Stimulated activated CD8-positive, alpha-beta memory T cell treated with anti-CD3 and anti-CD28 coated beads, Interleukin-2, amount 100 ng/mL, for 48 hours (primary cell): ENCODE measurements around the gene SPINK5.

Experiments
- DNase-seq, 2 donors: peaks; one replicate each; pipeline ENCODE4 v3.0.0-alpha.2; 2020; ENCODE audit warnings: low read depth in 2 of 2

Gene SPINK5

DNA sequence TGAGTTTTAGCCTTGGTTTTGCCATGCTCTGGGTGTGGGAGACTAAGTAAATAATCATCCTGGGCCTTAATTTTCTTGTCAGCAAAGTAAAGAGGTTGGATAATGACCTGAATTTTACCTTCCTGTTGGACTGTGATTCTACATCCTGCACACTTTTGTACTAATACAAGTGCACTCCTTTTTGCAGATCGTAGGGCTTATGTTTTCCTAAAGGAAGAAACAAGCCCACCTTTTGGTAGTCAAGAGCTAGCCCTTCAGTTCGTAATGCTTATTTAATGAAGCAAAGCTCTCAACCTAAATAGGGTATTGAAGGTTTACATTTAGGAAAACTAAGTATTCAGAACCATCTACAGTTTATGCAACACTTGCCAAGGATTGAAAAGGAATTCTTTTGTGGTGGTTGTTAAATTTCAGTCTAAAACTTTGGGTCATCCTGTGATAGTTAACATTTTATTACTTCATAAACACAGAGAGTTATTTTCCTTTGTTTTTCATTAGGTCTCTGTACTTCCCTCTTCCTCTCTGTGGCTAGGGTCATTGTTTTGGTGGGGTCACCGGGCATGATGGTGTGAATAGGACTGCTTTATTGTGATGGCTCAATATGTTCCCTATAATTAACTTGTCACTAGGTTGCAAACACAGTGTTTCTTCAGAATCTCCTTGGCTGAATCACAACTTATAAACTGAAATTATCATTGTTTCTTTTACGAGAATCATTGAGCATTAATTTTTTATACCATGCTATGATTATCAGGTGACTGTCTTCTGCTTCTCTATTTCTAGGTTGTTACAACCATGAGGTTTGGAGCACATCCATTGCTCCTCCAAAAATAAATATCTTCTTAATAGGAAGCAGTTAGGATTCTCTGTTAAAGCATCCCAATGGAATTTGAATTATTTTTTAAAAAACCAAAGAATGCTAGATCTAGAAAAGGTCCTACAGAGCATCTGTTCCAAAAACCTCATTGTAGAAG is 28.5 kb downstream of the SPINK5 start:
- no peak for DNase-seq

DNA sequence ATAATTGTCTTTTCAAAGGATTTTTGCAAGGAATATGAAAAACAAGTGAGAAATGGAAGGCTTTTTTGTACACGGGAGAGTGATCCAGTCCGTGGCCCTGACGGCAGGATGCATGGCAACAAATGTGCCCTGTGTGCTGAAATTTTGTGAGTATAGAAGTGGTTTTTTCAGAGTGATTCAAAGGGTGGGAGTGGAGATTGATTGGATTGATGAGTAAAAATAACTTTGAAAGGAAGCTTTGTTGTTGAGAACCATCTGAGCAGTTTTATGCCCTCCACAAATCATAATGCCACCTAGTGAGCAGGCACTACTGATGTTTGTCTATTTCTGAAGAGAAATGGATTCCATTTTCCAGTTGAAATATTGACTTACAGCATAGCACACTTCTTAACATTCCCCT is 30.6 kb downstream of the SPINK5 start:
- no peak for DNase-seq

DNA sequence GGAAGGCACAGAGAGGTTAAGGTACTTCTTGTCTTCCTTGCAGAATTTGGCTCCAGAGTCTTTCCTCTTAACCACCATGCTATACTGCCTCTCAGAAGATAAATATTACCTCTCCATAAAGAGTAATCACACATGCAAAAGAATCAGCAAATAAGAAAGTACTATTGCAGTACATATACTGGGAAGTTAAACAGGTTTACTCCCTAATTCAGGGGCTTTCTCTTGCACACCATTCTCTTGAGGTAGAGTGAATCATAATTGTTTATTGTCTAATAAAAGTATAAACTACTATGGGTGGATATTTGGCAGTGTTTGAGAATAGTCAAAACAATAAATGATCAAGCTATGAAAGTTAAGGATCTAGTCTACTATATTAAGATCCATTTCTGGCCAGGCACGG is 40.4 kb downstream of the SPINK5 start:
- DNase-seq = no peak

DNA sequence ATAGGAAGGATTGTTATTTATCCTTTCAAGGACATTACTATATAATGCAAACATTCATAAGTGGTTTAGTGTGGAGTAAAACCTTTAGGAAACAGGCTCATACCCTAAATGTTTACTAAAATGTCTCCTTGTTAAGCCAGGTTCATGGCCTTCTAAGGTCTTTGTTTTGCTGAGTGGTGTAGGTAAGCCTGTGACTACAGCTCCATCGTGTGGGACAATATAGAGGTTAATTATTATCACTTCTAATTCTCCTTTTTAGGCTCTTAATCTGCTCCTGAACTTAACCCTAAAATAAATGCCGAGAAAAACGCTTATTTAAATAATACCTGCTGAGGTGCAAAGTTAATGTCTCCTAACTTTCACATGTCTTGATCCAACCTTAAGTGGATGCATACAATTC is 43.8 kb downstream of the SPINK5 start:
- DNase-seq = no peak

DNA sequence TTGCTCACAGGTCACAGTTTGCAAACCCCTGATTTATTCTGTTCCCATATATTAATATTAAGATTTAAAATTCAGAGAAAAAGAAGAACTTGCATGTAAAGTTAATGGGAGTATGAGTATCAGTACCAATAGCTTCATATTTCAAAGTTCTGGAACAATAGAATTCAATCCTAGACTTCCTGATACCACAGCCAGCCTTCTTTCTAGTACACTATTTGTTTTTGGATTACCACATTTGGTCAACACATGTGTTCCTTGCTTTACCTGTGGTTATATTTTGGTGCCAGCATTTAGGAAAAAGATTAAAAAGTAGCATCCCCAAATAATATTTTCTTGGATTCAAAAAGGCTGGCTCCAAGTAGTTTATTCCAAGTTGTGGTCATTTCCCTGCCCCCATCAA is 49.5 kb downstream of the SPINK5 start:
- no peak for DNase-seq

DNA sequence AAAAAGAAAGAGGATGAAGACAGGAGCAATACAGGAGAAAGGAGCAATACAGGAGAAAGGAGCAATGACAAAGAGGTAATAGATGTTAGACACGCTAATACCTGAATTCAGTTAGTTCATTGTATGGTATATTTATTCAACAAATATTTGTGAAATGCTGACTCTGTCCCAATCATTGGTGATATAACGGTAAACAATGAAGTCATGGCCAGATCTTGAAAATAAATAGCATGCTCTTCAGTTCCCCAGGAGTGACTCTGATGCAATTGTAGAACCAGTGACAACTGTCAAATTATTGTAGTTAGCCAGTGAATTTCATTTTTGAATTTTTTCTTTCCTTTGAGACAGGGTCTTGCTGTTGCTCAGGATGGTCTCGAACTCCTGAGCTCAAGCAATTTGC is 56.5 kb downstream of the SPINK5 start:
- DNase-seq = no peak

DNA sequence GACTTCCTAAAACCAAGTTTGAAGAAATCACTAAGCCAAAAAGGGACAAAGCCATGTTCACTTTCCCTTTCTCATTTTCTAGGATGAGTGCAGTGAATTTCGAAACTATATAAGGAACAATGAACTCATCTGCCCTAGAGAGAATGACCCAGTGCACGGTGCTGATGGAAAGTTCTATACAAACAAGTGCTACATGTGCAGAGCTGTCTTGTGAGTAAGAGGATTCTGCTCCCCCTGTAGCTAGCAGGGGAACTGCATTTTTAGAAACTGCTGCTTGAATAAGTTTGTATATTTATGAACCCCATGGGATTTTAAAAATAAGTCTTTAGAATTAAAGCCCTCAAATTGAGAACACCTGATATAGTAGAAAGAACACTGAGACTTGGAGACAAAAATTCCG is 61.9 kb downstream of the SPINK5 start:
- DNase-seq = no peak

DNA sequence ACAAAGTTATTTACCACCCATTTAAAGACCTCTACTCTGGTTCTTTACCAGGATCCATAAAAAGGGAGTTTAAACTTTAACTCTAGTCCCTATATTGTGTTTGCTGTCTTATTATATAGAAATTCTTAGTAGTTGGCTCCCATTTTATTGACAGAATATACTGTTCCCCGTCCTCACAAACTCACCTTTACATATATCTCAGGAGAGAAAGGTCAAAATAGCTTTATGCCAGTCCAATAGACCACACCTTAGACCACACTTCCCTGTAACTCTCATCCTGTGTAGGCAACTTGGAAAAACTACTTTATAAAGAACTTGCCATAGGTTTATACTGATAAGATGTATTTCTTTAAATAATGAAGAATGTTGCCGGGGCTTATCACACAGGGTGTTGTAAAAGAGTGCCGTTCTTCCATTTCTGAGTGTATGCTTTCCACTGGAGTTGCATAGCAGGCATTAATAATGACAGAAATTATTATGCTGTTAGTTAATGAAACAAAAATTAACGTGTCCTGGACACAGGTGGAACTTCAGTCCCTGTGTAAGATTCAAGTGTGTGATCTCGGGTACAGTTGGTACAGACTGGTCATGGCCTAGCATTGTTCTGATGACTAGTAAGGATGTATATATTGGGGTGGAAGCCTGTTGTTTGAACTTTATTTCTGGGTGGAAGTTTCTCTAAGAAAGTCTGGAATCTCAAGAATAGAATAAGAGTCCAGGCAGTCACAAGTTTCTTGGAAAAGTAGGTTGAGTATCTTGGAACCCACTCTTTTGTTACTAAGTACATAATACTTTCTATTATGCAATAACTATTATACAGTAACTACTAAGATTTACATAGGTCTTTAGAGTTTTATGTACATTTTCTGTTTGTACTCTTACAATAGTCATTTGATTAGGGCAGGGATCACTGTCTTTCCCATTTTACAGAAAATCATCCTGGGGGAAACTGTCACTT is 71.6 kb downstream of the SPINK5 start:
- DNase-seq = no peak

DNA sequence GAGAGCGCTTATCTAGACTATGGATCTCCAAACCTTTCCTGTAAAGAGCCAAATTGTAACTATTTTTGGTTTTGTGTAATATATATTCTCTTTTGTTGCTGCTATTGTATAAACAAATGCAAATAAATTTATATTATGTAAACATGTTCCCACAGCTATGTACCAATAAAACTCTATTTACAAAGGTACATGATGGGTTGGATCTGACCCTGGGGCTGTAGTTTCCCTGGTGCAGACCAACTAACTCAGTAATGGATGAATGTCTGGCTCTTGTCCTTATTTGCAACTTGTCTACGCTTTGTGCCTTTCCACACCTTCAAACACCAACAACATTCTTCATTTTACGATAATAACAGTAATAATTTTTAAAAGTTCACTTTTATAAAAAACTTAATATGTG is 77.1 kb downstream of the SPINK5 start:
- DNase-seq = no peak

DNA sequence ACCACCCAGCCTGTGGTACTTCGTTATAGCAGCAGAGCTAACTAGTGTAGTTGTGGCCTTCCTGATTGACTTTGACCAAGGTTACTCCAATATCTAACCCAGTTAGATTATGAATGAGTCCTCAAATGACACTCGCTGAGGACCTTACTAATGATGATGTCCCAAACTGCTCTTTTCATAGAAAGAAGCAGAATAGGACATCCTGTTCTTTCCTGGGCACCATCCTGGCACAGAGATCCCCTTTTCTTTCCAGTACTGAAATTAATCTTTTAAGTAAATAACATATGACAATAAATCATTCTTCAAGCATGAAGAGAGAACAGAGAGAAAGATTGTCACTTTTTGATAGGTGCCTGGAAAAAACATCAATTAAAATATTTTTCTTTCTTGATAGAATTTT is 77.9 kb downstream of the SPINK5 start:
- DNase-seq = no peak

DNA sequence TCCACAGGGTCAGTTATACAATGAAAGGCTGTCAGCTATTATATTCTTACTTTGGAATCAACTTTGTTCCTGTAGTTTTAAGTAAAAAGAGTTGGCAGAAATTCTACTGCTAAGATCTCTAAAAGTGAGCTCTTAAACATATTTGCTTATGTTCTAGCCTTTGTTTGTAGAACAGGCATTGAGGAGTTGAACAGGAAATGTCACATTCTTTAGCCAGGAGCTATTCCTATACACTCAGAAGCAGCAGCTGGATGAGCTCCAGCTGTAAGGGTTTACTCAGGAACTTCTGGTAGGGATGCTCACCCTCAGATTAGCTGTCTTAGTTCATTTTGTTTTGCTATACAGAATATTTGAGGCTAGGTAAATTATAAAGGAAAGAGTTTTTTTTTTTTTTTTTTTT is 82.1 kb downstream of the SPINK5 start:
- no peak for DNase-seq

DNA sequence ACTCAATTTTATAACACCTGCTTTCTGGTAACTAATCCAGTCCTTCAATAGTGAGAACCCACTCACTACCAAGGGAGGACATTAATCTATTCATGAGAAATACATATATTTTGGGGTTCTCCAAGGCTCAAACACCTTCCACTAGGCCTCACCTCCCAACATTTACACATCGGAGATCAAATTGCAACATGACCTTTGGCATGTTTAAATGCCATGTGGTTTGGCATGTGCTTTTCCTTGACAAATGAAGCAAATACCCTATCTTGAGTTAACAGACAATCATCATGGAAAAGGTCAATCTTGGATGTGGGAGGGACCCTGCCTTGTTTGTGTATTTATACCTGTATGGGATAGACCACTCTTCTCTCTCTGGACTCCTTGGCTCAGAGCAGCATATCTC is 82.7 kb downstream of the SPINK5 start:
- no peak for DNase-seq

DNA sequence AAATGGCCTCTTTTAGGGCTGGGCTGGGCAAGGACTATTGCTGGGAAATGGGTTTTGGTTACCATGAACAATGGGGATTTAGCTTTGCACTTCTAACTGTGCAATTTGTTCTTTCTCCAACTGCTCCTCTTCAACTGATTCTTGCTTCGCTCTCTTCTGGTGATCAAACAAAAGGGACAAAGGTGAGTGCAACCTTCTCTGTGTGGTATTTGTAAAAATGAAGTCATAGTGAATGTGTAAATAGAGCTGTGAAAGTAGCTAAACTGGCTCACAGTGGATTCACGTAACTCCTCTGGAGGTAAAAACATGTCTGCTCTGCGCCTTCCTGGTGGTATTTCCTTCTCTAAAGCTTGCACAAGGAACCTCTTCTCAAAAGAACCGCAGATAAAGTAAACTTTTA is 83.6 kb downstream of the SPINK5 start:
- DNase-seq = no peak

DNA sequence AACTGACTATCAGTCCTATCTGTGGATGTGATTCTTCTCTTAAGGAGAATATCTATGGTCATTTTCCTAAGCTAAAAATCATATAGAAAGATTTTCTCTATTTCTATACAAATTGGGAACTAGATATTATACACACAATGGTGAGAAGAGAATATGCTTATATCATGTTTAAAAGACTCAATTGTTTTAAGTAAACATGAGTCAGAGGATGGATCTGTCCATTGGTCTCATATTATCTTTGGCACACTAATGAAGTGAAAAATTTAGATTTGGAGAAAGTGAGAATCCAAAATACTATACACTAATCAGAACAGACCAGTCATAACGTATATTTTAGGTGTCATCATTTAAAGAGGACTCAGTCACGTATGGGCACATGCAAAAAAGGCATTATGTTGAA is 88.1 kb downstream of the SPINK5 start:
- no peak for DNase-seq

DNA sequence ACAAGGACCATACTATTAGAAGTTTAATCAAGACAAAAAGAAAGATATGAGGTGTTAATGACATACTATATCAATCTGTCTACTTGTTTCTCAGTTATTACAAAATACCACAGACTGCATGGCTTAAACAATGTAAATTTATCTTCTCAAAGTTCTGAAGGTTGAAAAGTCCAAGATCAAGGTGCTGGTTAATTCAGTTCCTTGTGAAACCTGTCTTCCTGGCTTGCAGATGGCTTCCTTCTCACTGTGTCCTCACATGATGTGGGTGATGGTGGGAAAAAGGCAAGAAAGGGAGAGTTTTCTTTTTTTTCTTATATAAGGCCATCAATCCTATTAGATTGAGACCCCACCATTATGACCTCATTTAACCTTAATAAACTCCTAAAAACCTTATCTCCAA is 89.0 kb downstream of the SPINK5 start:
- no peak for DNase-seq

DNA sequence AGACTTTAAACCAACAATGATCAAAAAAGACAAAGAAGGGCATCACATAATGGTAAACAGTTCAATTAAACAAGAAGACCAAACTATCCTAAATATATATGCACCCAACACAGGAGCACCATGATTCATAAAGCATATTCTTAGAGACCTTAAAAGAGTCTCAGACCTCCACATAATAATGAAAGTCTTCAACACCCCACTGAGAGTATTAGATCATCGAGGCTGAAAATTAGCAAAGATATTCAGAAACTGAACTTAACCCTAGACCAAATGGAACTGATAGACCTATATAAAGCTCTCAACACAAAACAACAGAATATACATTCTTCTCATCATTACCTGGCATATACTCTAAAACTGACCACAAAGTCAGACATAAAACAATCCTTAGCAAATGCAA is 92.8 kb downstream of the SPINK5 start:
- no peak for DNase-seq

DNA sequence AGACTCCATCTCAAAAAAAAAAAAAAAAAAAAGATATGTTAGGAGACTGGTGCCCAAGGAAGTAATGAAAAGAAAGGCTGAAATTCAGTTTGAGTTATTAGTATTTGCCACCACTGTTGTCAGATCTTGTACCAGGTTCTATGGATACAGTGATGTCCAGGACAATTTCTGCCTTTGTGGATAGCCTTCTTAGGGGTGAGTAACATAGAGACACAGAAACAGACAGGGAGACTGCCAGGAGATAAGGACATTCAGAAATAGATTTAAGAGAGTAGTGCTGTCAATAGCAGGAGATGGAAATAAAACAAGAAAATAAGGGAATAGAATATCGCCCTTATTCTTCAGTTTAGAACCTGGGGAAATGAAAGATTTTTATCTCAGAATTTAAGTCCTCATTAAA is 98.3 kb downstream of the SPINK5 start:
- no peak for DNase-seq

DNA sequence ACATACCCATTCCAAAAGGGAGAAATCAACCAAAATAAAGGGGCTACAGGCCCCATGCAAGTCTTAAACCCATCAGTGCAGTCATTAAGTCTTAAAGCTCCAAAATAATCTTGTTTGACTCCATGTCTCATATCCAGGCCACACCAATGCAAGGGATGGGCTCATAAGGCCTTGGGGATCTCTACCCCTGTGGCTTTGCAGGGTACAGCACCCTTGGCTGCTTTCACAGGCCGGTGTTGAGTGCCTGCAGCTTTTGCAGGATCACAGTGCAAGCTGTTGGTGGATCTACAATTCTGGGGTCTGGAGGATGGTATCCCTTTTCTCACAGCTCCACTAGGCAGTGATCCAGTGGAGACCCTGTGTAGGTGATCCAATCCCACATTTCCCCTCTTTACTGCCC is 99.6 kb downstream of the SPINK5 start:
- no peak for DNase-seq

DNA sequence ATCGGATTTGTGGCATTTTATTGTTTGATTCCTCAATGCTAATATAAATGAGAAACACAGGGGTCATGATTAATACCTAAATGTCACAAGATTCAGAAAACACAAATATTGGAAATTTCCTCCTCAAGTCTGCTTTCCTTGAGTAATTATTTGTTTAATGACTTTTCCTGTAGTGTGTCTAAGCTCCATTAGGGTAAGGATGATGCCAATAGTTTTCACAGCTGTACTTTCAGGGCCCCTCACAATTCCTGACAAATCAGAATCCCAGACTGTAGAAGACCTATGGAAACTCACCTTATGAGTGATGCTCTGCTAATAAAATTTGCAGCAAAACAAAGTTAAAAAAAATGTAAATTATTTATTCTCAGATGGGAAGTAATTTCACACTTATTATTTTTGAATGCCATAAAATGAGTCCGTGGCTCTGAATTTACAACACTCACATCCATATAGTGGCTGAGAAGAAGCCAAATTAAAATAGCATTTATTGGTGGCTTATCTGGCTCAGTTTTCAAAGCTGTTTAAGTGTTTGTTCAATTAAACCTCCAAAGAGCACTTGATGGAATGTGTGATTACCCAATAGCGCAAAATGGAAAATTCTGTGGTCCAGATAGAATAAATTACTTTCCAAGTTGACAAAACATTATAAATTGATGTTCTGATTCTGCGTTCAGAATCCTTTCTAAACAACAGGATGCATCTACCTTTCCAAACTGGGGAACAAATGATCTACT is 102.9 kb downstream of the SPINK5 start:
- no peak for DNase-seq

DNA sequence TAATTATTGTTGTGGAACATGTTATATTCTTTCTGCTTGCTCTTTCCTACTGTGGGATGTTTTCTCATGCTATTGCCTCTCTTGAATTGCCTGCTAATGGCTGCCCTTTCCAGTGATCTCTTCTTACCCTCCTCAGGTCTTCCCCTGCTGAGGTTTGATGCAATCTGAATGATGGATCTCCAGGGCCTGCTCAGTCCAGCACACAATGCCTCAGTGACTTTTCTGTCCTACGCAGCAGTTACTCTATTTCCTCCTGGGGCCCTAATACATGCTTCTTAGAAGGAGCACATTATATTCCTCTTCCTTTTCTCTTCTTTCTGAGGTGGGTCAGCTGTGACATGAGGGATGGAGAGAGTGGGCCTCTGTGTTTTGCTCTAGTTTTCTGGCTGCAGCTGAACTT is 104.5 kb downstream of the SPINK5 start, which contains the start of gene SPINK14:
SPINK14 (plus strand) TSS at position 301 of the 400 bp plus-strand sequence. CDS start 1,187 bp downstream, outside the sequence.
- no peak for DNase-seq

DNA sequence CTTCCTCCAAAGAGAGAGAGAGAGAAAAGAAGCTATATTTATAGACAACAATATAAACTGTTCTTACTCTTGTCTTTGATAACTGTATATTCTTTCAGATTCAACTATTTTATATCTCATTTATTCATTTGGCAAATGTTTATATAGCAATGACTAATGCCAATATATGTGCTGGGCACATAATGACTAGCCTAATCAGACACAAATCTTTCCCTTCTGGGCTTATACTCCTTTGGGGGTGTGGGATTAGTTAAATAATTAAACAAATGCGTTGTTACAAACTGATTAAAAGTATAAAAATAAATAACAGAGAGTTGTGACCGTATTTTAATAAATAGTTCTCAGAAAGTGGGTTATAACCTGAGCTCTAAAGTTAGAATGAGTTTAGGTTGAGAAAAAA is 108.6 kb downstream of the SPINK5 start:
- DNase-seq = no peak

DNA sequence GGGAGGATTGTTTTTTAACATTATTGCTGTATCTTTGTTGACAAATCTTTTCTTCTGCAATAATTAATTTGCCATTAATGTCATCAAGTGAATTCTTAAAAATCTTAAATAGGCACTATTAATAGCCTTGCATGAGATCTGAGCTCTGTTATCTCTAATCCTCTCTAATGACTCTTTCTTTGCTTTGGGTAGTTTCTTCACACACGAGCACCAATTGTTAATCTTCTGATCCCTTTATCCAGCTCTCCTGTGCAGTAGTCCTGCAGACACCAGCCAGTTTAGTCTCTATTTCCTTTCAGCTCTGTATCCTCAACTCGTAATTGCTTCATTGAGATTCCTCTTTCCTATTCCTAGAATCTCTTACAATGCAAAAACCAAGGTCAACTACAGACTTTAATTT is 112.7 kb downstream of the SPINK5 start:
- DNase-seq = no peak
